Kidney capillary endothelial cell (primary cell): Measurements from ENCODE around the gene BTF3L4.
A peak's percentile ranks its signal among the peaks of the same experiment; 100 is the strongest.
"Not testable (repeated sequence)": the region's sequence is repeated elsewhere in the genome, so short reads cannot be mapped to it uniquely, and the experiment has no call there.

Experiments
- DNase-seq: peaks from one replicate; pipeline ENCODE4 v3.0.0-alpha.2; 2018; ENCODE audit warnings: low spot score

Gene BTF3L4

GRCh38 chr1:52055066-52055865 is 829 bp upstream of the BTF3L4 start, which contains the start of gene TXNDC12:
Gene TXNDC12 (minus strand): TSS chr1:52055191. CDS start chr1:52055096, 95 bp downstream.
- peak; percentile 81 for DNase-seq

- no peak for DNase-seq
Observed at GRCh38 chr1:52055866-52056162, 281 bp upstream of the BTF3L4 start.

- peak; percentile 21 for DNase-seq
Observed at GRCh38 chr1:52056937-52057231, 789 bp downstream of the BTF3L4 start.

- no peak for DNase-seq
Observed at GRCh38 chr1:52057255-52057654, 1.2 kb downstream of the BTF3L4 start.

- DNase-seq: no peak
Observed at GRCh38 chr1:52057876-52058415, 1.9 kb downstream of the BTF3L4 start.

GRCh38 chr1:52059321-52059720 is 3.2 kb downstream of the BTF3L4 start:
- DNase-seq: no peak

- no peak for DNase-seq
Observed at GRCh38 chr1:52059888-52060287, 3.8 kb downstream of the BTF3L4 start.

- DNase-seq: no peak
Observed at GRCh38 chr1:52060822-52061221, 4.7 kb downstream of the BTF3L4 start.

- no peak for DNase-seq
Observed at GRCh38 chr1:52063192-52063591, 7.1 kb downstream of the BTF3L4 start.

GRCh38 chr1:52070704-52071103 is 14.6 kb downstream of the BTF3L4 start:
- no peak for DNase-seq

GRCh38 chr1:52072291-52072690 is 16.2 kb downstream of the BTF3L4 start:
- no peak for DNase-seq

- DNase-seq: not testable (repeated sequence)
Observed at GRCh38 chr1:52077277-52077676, 21.2 kb downstream of the BTF3L4 start.

- DNase-seq: no peak
Observed at GRCh38 chr1:52080014-52080415, 23.9 kb downstream of the BTF3L4 start.

- DNase-seq: not testable (repeated sequence)
Observed at GRCh38 chr1:52087892-52088291, 31.8 kb downstream of the BTF3L4 start.

- not testable (repeated sequence) for DNase-seq
Observed at GRCh38 chr1:52094300-52094699, 38.2 kb downstream of the BTF3L4 start.

GRCh38 chr1:52096216-52096615 is 40.1 kb downstream of the BTF3L4 start:
- DNase-seq: no peak

- DNase-seq: no peak
Observed at GRCh38 chr1:52098139-52098871, 42.2 kb downstream of the BTF3L4 start.

GRCh38 chr1:52102336-52103013 is 46.4 kb downstream of the BTF3L4 start:
- DNase-seq: no peak

GRCh38 chr1:52111492-52111891 is 55.4 kb downstream of the BTF3L4 start:
- DNase-seq: no peak

GRCh38 chr1:52112489-52112888 is 56.4 kb downstream of the BTF3L4 start:
- DNase-seq: no peak

- no peak for DNase-seq
Observed at GRCh38 chr1:52119301-52120079, 63.4 kb downstream of the BTF3L4 start.

GRCh38 chr1:52122384-52122783 is 66.3 kb downstream of the BTF3L4 start:
- DNase-seq: no peak
